ENCODE data around the gene PLA2G4D. TPM values are rescaled to one million over a fixed set of nuclear protein-coding genes. Genes with fewer than 3 reads are reported as not detected.

The PLA2G4D gene
- total and polyA plus RNA-seq, 2 experiments from 2014 or later: 0.07 to 0.15 TPM

- H3K27ac ChIP-seq (ENCODE audit: low read depth): no peak overlapping the region
- H2AFZ ChIP-seq: no peak overlapping the region
- no peak for ATAC-seq
- H3K36me3 Mint-ChIP-seq (ENCODE audit: low read depth): no peaks in the 10 kb centered on the region
- no peaks in the 10 kb centered on the region for H3K27me3 ChIP-seq (ENCODE audit: insufficient read depth)
- DNase-seq (ENCODE audit: low spot score): no peak
- H3K4me1 Mint-ChIP-seq: peaks cover 9% of the 10 kb centered on the region; the same call in 2 of the 3 replicates
- H3K4me2 ChIP-seq: no peak overlapping the region
- no peaks in the 10 kb centered on the region for H3K9me2 ChIP-seq (ENCODE audit: insufficient read depth)
- H3K4me3 Mint-ChIP-seq: no peak overlapping the region
- H3K4me3 ChIP-seq: no peak overlapping the region
- H3K27me3 Mint-ChIP-seq (ENCODE audit: insufficient read depth, low read depth, poor library complexity): peaks cover 7% of the 10 kb centered on the region
- no peaks in the 10 kb centered on the region for H4K20me1 ChIP-seq (replicated peaks; ENCODE audit: insufficient read depth)
- H3K36me3 ChIP-seq (ENCODE audit: insufficient read depth): no peaks in the 10 kb centered on the region
- TF ChIP-seq NANOG (IDR thresholded peaks at IDR 0.05; ENCODE audit: borderline replicate concordance) (no peak), CREB1 (CRISPR knock-in tag; IDR thresholded peaks at IDR 0.05; ENCODE audit: low read depth) (no peak), CTCF (conservative IDR thresholded peaks at IDR 0.05; ENCODE audit: low read depth in 2 of 2) (no peak), ZNF114 (CRISPR knock-in tag; IDR thresholded peaks at IDR 0.05) (no peak), EZH2 (IDR thresholded peaks at IDR 0.05; ENCODE audit: low read depth, unreplicated experiment) (no peak), POLR2AphosphoS5 (IDR thresholded peaks at IDR 0.05; ENCODE audit: low read depth) (no peak), JUNB (IDR thresholded peaks at IDR 0.05; ENCODE audit: unreplicated experiment) (no peak), ZNF331 (CRISPR knock-in tag; IDR thresholded peaks at IDR 0.05; ENCODE audit: low read depth) (no peak), STAT1 (IDR thresholded peaks at IDR 0.05; ENCODE audit: unreplicated experiment) (no peak), REST (IDR thresholded peaks at IDR 0.05; ENCODE audit: unreplicated experiment) (no peak), ZNF462 (CRISPR knock-in tag; IDR thresholded peaks at IDR 0.05) (no peak), ETS1 (IDR thresholded peaks at IDR 0.05) (no peak), EZH2phosphoT487 (IDR thresholded peaks at IDR 0.05; ENCODE audit: unreplicated experiment) (no peak)
- no peak overlapping the region for H3K27ac Mint-ChIP-seq
- no peaks in the 10 kb centered on the region for H3K79me2 ChIP-seq (replicated peaks; ENCODE audit: insufficient read depth)
- H3K9me3 Mint-ChIP-seq: no peaks in the 10 kb centered on the region
- no peaks in the 10 kb centered on the region; the same call in 1 of the 2 replicates for H3K4me1 ChIP-seq (ENCODE audit: insufficient read depth)
- H3F3A ChIP-seq (replicated peaks; ENCODE audit: low read depth): no peaks in the 10 kb centered on the region
Measured at GRCh38 chr15:42130246-42130986, 36.1 kb upstream of the PLA2G4D start.
